Measurements from ENCODE around the gene CFAP299.
A peak's percentile ranks its signal among the peaks of the same experiment; 100 is the strongest.

Gene CFAP299

GRCh38 chr4:80809039-80809729, 473.7 kb downstream of the CFAP299 start:
- H3K4me3 ChIP-seq (ENCODE audit: low read length): no peak overlapping the region
- TF ChIP-seq CTCF (conservative IDR thresholded peaks at IDR 0.05; ENCODE audit: low read length): no peak
- DNase-seq (ENCODE audit: low read depth): no peak

- TF ChIP-seq CTCF (conservative IDR thresholded peaks at IDR 0.05; ENCODE audit: low read length): no peak
- H3K4me3 ChIP-seq (ENCODE audit: low read length): no peak overlapping the region
- DNase-seq (ENCODE audit: low read depth): no peak
These were observed 475.9 kb downstream of the CFAP299 start for GRCh38 chr4:80811406-80811805.

GRCh38 chr4:80812145-80812544, 476.6 kb downstream of the CFAP299 start:
- TF ChIP-seq CTCF (conservative IDR thresholded peaks at IDR 0.05; ENCODE audit: low read length): no peak
- DNase-seq (ENCODE audit: low read depth): no peak
- no peak overlapping the region for H3K4me3 ChIP-seq (ENCODE audit: low read length)

- H3K4me3 ChIP-seq (ENCODE audit: low read length): no peak overlapping the region
- TF ChIP-seq CTCF (conservative IDR thresholded peaks at IDR 0.05; ENCODE audit: low read length): no peak
- peak; percentile 11 for DNase-seq (ENCODE audit: low read depth)
These were observed 478.7 kb downstream of the CFAP299 start for GRCh38 chr4:80814266-80814665.

- DNase-seq (ENCODE audit: low read depth): peak; percentile 13
- no peak overlapping the region for H3K4me3 ChIP-seq (ENCODE audit: low read length)
- TF ChIP-seq CTCF (conservative IDR thresholded peaks at IDR 0.05; ENCODE audit: low read length): no peak
These were observed 496.1 kb downstream of the CFAP299 start for GRCh38 chr4:80831383-80832361.

- TF ChIP-seq CTCF (conservative IDR thresholded peaks at IDR 0.05; ENCODE audit: low read length): no peak
- no peak overlapping the region for H3K4me3 ChIP-seq (ENCODE audit: low read length)
- no peak for DNase-seq (ENCODE audit: low read depth)
These were observed 503.8 kb downstream of the CFAP299 start for GRCh38 chr4:80839281-80839680.
